ENCODE data around the gene MAPK1.
"Not testable (repeated sequence)": the region's sequence is repeated elsewhere in the genome, so short reads cannot be mapped to it uniquely, and the experiment has no call there.

Gene MAPK1

GRCh38 chr22:21874953-21875352, 7.5 kb upstream of the MAPK1 start:
- H3K9me3 ChIP-seq (ENCODE audit: control insufficient read depth, insufficient read depth, low read depth, low read length); H3K27ac ChIP-seq (ENCODE audit: extremely low read depth, low read depth, low read length); H3K4me1 ChIP-seq (ENCODE audit: control insufficient read depth, insufficient read depth, low read length); H3K4me3 ChIP-seq (ENCODE audit: low read depth, low read length); POLR2A ChIA-PET; H3K36me3 ChIP-seq (ENCODE audit: control insufficient read depth in 2 of 2, insufficient read depth in 1 of 2, low read length in 2 of 2): not testable (repeated sequence)
- peak; percentile 53 for TF ChIP-seq ZNF585B (tag by site-specific recombination; IDR thresholded peaks at IDR 0.05)
- CTCF ChIA-PET, result interaction anchor here (0.6 kb wide), 1 partner anchor 106 kb away, joined by 3 read pairs; no protein-coding TSS in a partner anchor

GRCh38 chr22:21873619-21874018, 6.2 kb upstream of the MAPK1 start:
- TF ChIP-seq, protein P1, sequence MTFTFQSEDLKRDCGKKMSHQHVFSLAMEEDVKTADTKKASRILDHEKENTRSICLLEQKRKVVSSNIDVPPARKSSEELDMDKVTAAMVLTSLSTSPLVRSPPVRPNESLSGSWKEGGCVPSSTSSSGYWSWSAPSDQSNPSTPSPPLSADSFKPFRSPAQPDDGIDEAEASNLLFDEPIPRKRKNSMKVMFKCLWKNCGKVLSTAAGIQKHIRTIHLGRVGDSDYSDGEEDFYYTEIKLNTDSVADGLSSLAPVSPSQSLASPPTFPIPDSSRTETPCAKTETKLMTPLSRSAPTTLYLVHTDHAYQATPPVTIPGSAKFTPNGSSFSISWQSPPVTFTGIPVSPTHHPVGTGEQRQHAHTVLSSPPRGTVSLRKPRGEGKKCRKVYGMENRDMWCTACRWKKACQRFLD (tag by site-specific recombination; IDR thresholded peaks at IDR 0.05), result no peak
- no peak for TF ChIP-seq ZNF501 (tag by site-specific recombination; IDR thresholded peaks at IDR 0.05)
- no peak for TF ChIP-seq WT1 (tag by site-specific recombination; IDR thresholded peaks at IDR 0.05)
- no peak for TF ChIP-seq ZFHX2 (tag by site-specific recombination; conservative IDR thresholded peaks at IDR 0.05)
- TF ChIP-seq ZNF76 (tag by site-specific recombination; IDR thresholded peaks at IDR 0.05; ENCODE audit: borderline replicate concordance, low read depth), result no peak
- no peak for TF ChIP-seq ZNF660 (tag by site-specific recombination; IDR thresholded peaks at IDR 0.05)
- no peak for TF ChIP-seq ZNF350 (tag by site-specific recombination; IDR thresholded peaks at IDR 0.05)
- TF ChIP-seq ZNF175 (tag by site-specific recombination; IDR thresholded peaks at IDR 0.05), result no peak
- no peak for TF ChIP-seq ZNF292 (tag by site-specific recombination; IDR thresholded peaks at IDR 0.05; ENCODE audit: borderline replicate concordance, low read depth)
- TF ChIP-seq ZSCAN5A (tag by site-specific recombination; IDR thresholded peaks at IDR 0.05), result no peak
- ChIA-PET CTCF (no interaction called here), POLR2A (no interaction called here)
- Histone ChIP-seq H3K9me3 (ENCODE audit: control insufficient read depth, insufficient read depth, low read depth, low read length) (no peaks in the 10 kb centered on the region), H3K4me3 (ENCODE audit: low read depth, low read length) (no peak overlapping the region), H3K27ac (ENCODE audit: extremely low read depth, low read depth, low read length) (no peak overlapping the region), H3K36me3 (ENCODE audit: control insufficient read depth in 2 of 2, insufficient read depth in 1 of 2, low read length in 2 of 2) (peaks cover 0 to 3% of the 10 kb centered on the region in 2 experiments; a peak in 1 of 3 replicates), H3K4me1 (ENCODE audit: control insufficient read depth, insufficient read depth, low read length) (no peaks in the 10 kb centered on the region)

- ChIA-PET POLR2A (interaction anchor here (1.2 kb wide), 1 partner anchor 137 kb away, joined by 3 read pairs; the partner anchor contains the start of gene YPEL1), CTCF (interaction anchor here (1.2 kb wide), 1 partner anchor 110 kb away, joined by 3 read pairs; no protein-coding TSS in a partner anchor)
- H3K4me1 ChIP-seq (ENCODE audit: control insufficient read depth, insufficient read depth, low read length), result not testable (repeated sequence)
These were observed 5.3 kb upstream of the MAPK1 start for GRCh38 chr22:21872741-21873140.

DNA sequence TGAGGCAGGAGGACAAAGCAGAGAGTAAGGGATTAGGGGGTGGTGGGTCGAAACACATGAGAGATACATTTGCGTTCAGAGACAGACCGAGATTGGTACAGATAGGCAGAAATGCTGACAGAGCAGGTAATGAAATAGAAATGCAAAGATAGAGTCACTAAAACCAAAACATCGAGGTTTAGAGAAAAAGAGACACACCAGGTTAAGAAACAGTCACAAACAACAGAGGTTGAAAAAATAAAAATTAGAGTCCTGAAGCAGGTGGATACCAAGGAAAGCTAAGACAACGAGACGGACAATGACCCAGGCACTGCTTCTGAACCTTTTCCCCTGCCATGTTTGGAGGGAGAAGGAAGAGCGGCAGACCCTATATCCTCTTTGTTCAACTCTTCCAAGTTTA, 1.2 kb upstream of the MAPK1 start:
- Histone ChIP-seq H3K36me3 (ENCODE audit: control insufficient read depth in 2 of 2, insufficient read depth in 1 of 2, low read length in 2 of 2) (peaks cover 0 to 3% of the 10 kb centered on the region in 2 experiments; a peak in 1 of 3 replicates), H3K27ac (ENCODE audit: extremely low read depth, low read depth, low read length) (no peak overlapping the region), H3K9me3 (ENCODE audit: control insufficient read depth, insufficient read depth, low read depth, low read length) (no peaks in the 10 kb centered on the region), H3K4me3 (ENCODE audit: low read depth, low read length) (no peak overlapping the region), H3K4me1 (ENCODE audit: control insufficient read depth, insufficient read depth, low read length) (no peaks in the 10 kb centered on the region)
- TF ChIP-seq ZNF610 (tag by site-specific recombination; IDR thresholded peaks at IDR 0.05; ENCODE audit: borderline replicate concordance) (0 out of 2 replicates have a peak, but pooled peaks have one; percentile 33), ZNF121 (tag by site-specific recombination; IDR thresholded peaks at IDR 0.05) (no peak), ZNF202 (tag by site-specific recombination; IDR thresholded peaks at IDR 0.05; ENCODE audit: borderline replicate concordance) (no peak), IKZF3 (tag by site-specific recombination; IDR thresholded peaks at IDR 0.05) (no peak), ZNF214 (tag by site-specific recombination; IDR thresholded peaks at IDR 0.05; ENCODE audit: borderline replicate concordance) (no peak)
- ChIA-PET CTCF (interaction anchor here (0.8 kb wide), 1 partner anchor 155 kb away, joined by 3 read pairs; no protein-coding TSS in a partner anchor), POLR2A (no interaction called here)

More at GRCh38 chr22:21872741-21873140, 5.3 kb upstream of the MAPK1 start:
- TF ChIP-seq ZNF121 (tag by site-specific recombination; IDR thresholded peaks at IDR 0.05), result peak; percentile 81
- not testable (repeated sequence) for H3K9me3 ChIP-seq (ENCODE audit: control insufficient read depth, insufficient read depth, low read depth, low read length); H3K4me3 ChIP-seq (ENCODE audit: low read depth, low read length); H3K36me3 ChIP-seq (ENCODE audit: control insufficient read depth in 2 of 2, insufficient read depth in 1 of 2, low read length in 2 of 2); H3K27ac ChIP-seq (ENCODE audit: extremely low read depth, low read depth, low read length)

All from HEK293 (cell line).